Upper lobe of left lung (tissue), 4 donors: ENCODE results near the gene PPP6R2.

Source experiments
- POLR2AphosphoS5 ChIP-seq, 2 donors: sonication (generic); formaldehyde crosslinking; IDR thresholded peaks; one replicate each; pipeline ENCODE4 v1.5.1; 2017; ENCODE audit warnings: antibody characterized with exemption in 2 of 2
- TF ChIP-seq, protein P1 (sequence below), 6 experiments: fragments of 450-650 bp in 4 of 6; fragments of 200-600 bp in 2 of 6; sonication (generic) in 2 of 6; IDR thresholded peaks; one replicate each; pipeline ENCODE4 v1.5.1; 2016 to 2019; ENCODE audit warnings: antibody characterized with exemption in 6 of 6

DNA sequence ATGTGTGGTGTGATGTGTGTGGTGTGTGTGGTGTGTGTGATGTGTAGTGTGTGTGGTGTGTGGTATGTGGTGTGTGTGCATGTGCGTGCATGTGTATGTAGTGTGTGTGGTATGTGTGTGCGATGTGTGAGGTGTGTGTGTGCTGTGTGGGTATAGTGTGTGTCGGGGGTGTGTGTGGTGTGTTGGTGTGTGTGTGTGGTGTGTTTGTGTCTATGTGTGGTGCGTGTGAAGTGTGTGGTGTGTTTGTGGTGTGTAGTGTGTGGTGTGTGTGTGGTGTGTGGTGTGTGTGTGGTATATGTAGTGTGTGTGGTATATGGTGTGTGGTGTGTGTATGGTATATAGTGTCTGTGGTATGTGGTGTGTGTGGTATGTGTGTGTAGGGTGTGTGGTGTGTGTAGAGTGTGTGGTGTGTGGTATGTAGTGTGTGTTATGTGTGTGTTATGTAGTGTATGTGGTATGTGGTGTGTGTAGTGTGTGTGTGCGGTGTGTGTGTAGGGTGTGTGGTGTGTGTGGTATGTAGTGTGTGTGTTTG, 5.0 kb upstream of the PPP6R2 start:
- TF ChIP-seq, protein P1, sequence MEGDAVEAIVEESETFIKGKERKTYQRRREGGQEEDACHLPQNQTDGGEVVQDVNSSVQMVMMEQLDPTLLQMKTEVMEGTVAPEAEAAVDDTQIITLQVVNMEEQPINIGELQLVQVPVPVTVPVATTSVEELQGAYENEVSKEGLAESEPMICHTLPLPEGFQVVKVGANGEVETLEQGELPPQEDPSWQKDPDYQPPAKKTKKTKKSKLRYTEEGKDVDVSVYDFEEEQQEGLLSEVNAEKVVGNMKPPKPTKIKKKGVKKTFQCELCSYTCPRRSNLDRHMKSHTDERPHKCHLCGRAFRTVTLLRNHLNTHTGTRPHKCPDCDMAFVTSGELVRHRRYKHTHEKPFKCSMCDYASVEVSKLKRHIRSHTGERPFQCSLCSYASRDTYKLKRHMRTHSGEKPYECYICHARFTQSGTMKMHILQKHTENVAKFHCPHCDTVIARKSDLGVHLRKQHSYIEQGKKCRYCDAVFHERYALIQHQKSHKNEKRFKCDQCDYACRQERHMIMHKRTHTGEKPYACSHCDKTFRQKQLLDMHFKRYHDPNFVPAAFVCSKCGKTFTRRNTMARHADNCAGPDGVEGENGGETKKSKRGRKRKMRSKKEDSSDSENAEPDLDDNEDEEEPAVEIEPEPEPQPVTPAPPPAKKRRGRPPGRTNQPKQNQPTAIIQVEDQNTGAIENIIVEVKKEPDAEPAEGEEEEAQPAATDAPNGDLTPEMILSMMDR (IDR thresholded peaks at IDR 0.05), result no peak
- TF ChIP-seq POLR2AphosphoS5 (IDR thresholded peaks at IDR 0.05), result no peak
